Progenitor cell of endocrine pancreas (in vitro differentiated cells): Measurements from ENCODE around the gene RAB19. TPM values are rescaled to one million over a fixed set of nuclear protein-coding genes. Genes with fewer than 3 reads are reported as not detected.
"Not testable (repeated sequence)": the region's sequence is repeated elsewhere in the genome, so short reads cannot be mapped to it uniquely, and the experiment has no call there.

Experiments
- DNase-seq: peaks from one replicate; pipeline ENCODE4 v3.0.0; 2021; ENCODE audit warnings: low spot score; ENCODE audit not compliant: unreplicated experiment
- H3K27ac Mint-ChIP-seq: 2 replicates; pipeline ENCODE4 v1.8.0; 2021; ENCODE audit warnings: mild to moderate bottlenecking, moderate library complexity, mixed read lengths
- H3K27me3 Mint-ChIP-seq: 2 replicates; pipeline ENCODE4 v1.8.0; 2021; ENCODE audit warnings: mixed read lengths
- H3K36me3 Mint-ChIP-seq: 2 replicates; pipeline ENCODE4 v1.8.0; 2022; ENCODE audit warnings: mixed read lengths; ENCODE audit not compliant: insufficient read depth
- H3K4me1 Mint-ChIP-seq: 2 replicates; pipeline ENCODE4 v1.8.0; 2021; ENCODE audit warnings: low read depth, mixed read lengths
- H3K4me3 Mint-ChIP-seq: 2 replicates; pipeline ENCODE4 v1.8.0; 2021; ENCODE audit warnings: low read depth, mild to moderate bottlenecking, moderate library complexity, mixed read lengths
- H3K9me3 Mint-ChIP-seq: 2 replicates; pipeline ENCODE4 v1.8.0; 2021; ENCODE audit warnings: low read depth, mixed read lengths
- total RNA-seq: library from RNA; stranded (reverse); gene quantifications from 2 replicates; pipeline ENCODE4 v1.2.1, GENCODE V29; 2021
- TF ChIP-seq, protein P1 (sequence below): fragments of 200-600 bp; sonication (generic); IDR thresholded peaks from one replicate; pipeline ENCODE4 v1.5.0; 2021; ENCODE audit warnings: antibody characterized with exemption, mild to moderate bottlenecking; ENCODE audit not compliant: unreplicated experiment

RAB19 gene
- total RNA-seq, 1 donor from 2014 or later: 14.0 TPM

DNA sequence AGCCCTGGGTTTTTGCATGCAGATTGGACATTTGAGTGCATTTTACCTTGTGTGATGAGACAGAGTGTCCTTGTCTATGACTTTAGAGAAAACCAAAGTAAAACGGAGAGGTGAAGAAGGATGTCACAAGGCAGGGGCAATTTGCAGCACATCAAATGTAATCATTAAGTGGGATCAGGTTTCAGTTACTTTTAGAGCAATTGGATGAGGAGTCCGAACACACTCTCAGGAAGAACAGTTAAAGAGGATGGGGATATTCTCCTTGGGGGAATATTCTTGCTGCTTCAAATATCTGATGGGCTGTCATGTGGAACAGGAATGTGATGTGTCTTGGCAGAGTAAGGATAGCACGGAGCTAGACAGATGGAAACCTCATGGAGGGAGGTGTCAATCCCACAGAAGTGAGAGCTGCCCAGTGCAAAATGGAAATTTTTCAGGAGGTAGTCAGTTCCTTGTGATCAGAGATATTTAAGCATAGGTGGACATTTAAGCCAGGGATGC lies 757 bp downstream of the RAB19 start:
- Mint-ChIP-seq H3K4me1 (peaks cover 13% of the 10 kb centered on the region), H3K36me3 (peaks cover 8% of the 10 kb centered on the region), H3K9me3 (no peaks in the 10 kb centered on the region), H3K4me3 (peak overlapping the region; percentile 87), H3K27ac (peak overlapping the region; percentile 94), H3K27me3 (no peaks in the 10 kb centered on the region)
- TF ChIP-seq, protein P1, sequence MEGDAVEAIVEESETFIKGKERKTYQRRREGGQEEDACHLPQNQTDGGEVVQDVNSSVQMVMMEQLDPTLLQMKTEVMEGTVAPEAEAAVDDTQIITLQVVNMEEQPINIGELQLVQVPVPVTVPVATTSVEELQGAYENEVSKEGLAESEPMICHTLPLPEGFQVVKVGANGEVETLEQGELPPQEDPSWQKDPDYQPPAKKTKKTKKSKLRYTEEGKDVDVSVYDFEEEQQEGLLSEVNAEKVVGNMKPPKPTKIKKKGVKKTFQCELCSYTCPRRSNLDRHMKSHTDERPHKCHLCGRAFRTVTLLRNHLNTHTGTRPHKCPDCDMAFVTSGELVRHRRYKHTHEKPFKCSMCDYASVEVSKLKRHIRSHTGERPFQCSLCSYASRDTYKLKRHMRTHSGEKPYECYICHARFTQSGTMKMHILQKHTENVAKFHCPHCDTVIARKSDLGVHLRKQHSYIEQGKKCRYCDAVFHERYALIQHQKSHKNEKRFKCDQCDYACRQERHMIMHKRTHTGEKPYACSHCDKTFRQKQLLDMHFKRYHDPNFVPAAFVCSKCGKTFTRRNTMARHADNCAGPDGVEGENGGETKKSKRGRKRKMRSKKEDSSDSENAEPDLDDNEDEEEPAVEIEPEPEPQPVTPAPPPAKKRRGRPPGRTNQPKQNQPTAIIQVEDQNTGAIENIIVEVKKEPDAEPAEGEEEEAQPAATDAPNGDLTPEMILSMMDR: no peak
- DNase-seq: no peak

DNA sequence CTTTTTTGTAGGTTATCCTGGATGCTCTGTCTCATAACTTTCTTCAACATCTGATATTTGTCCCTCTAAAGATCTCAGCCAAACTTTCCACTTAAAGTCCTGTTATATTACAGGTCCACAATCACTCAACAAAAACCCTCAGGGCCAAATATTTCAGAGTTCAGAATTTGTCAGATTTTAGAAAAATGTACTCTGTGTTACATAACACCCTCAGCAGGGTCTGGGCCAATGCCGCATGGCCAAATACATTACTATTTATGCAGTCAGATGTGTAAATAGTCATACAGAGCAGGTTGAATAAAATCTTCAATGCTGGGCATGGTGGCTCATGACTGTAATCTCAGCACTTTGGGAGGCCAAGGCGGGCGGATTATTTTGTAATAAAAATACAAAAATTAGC lies 11.5 kb downstream of the RAB19 start:
- no peaks in the 10 kb centered on the region for H3K27me3 Mint-ChIP-seq
- H3K27ac Mint-ChIP-seq: no peak overlapping the region
- TF ChIP-seq, protein P1: no peak
- peaks cover 21% of the 10 kb centered on the region for H3K4me1 Mint-ChIP-seq
- H3K36me3 Mint-ChIP-seq: peaks cover 17% of the 10 kb centered on the region
- H3K9me3 Mint-ChIP-seq: no peaks in the 10 kb centered on the region
- DNase-seq: no peak
- H3K4me3 Mint-ChIP-seq: no peak overlapping the region

DNA sequence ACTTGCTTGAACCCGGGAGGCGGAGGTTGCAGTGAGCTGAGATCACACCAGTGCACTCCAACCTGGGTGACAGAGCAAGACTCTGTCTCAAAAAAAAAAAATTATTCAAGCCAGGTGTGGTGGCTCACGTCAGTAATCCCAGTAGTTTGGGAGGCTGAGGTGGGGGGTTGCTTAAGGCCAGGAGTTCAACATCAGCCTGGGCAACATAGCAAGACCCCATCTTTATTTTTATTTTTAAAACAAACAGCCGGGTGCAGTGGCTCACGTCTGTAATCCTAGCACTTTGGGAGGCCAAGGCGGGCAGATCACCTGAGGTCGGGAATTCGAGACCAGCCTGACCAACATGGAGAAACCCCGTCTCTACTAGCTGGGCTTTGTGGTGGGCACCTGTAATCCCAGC lies 12.0 kb downstream of the RAB19 start:
- DNase-seq, H3K9me3 Mint-ChIP-seq, H3K27ac Mint-ChIP-seq, H3K27me3 Mint-ChIP-seq, H3K4me3 Mint-ChIP-seq: not testable (repeated sequence)
- Mint-ChIP-seq H3K36me3 (peaks cover 15% of the 10 kb centered on the region), H3K4me1 (peaks cover 21% of the 10 kb centered on the region)

DNA sequence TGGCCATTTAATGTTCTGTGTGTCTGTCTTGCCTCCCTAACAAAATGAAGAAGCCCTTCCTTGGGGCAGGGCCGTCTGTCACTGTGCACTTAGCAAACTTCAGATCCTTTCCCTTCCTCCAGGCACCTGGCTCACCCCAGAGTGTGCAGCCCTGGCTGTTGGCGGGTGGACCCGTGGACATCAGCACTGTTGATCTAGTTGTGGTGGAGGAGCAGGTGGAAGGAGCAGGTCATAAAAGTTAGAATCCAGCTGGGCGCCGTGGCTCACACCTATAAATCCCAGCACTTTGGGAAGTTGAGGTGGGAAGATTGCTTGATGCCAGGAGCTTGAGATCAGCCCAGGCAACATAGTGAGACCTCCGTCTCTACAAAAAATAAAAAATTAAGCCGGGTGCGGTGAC lies 12.7 kb downstream of the RAB19 start:
- no peak overlapping the region for H3K4me3 Mint-ChIP-seq
- H3K4me1 Mint-ChIP-seq: peaks cover 21% of the 10 kb centered on the region
- peak overlapping the region; percentile 15 for H3K27ac Mint-ChIP-seq
- TF ChIP-seq, protein P1: no peak
- H3K27me3 Mint-ChIP-seq: no peaks in the 10 kb centered on the region
- H3K9me3 Mint-ChIP-seq: no peaks in the 10 kb centered on the region
- H3K36me3 Mint-ChIP-seq: peaks cover 11% of the 10 kb centered on the region
- no peak for DNase-seq

DNA sequence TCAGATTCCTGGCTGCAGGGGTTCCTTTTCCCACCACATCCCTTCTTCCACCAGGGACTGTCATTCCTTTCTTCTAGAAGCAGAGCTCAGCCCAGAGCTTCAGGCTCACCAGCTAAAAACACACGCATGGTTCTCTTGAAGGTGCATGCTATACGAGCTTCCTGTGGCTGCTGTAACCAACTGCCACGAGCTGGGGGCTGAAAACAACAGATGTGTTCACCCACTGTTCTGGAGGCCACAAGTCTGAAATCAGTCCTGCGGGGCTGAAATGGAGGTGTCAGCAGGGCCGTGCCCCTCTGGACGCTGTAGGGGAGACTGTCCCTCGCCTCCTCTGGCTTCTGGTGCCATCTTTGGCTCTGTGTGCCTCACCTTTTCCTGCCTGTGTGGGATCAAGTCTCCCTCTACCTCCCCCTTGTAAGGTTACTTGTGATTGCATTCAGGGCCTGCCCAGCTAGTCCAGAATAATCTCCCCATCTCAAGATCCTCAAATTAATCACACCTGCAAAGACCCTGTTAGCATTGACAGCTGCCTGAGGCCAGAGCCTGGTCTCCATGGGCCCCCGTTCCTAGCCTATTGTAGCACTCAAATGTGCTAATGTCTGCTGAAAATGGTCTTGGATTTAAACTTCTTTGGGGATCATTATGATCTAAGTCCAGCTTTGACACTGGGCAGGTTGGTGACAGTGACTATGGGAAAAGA lies 13.7 kb downstream of the RAB19 start:
- TF ChIP-seq, protein P1: no peak
- H3K27ac Mint-ChIP-seq: peak overlapping the region; percentile 80

DNA sequence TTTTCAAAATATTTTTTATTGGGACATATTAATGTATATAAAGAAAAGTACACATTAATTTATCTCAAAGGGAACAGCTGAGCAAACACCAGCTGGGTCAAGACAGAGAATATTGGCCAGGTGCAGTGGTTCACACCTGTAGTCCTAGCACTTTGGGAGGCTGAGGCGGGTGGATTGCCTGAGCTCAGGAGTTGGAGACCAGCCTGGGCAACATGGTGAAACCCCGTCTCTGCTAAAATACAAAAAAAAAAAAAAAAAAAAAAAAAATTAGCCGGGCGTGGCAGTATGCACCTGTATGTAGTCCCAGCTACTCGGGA lies 14.3 kb downstream of the RAB19 start:
- not testable (repeated sequence) for H3K9me3 Mint-ChIP-seq, H3K27me3 Mint-ChIP-seq, H3K4me3 Mint-ChIP-seq, DNase-seq, H3K36me3 Mint-ChIP-seq
- Mint-ChIP-seq H3K27ac (peak overlapping the region; percentile 80), H3K4me1 (peaks cover 21% of the 10 kb centered on the region)

More for the DNA sequence above, 13.7 kb downstream of the RAB19 start:
- Mint-ChIP-seq H3K9me3 (no peaks in the 10 kb centered on the region), H3K4me3 (no peak overlapping the region), H3K36me3 (peaks cover 7% of the 10 kb centered on the region), H3K27me3 (no peaks in the 10 kb centered on the region), H3K4me1 (peaks cover 21% of the 10 kb centered on the region)
- DNase-seq: no peak
